Measurements from ENCODE around the gene INS. TPM values are rescaled to one million over a fixed set of nuclear protein-coding genes. Genes with fewer than 3 reads are reported as not detected.

Gene INS
- total and polyA plus RNA-seq, 9 donors, result not detected

DNA sequence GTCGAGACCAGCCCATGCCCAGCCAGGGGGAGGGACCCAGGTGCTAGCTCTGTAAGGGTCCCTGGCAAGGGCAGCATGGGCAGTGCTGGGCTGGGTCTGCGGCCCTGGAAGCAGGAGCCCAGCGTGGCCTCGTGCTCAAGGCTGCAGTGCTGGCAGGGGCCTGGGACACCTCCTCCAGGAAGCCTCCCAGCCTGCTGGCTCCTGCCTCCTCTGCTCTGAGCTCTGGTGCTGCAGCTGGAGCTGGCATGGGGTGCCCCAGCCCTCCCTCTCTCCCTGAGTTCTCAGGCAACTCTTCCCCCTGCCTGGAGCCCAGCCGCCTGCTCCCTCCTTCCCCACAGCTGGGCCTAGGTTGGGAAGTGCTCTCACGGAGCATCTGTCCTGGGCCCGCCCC, 6.8 kb downstream of the INS start:
- H3K4me1 ChIP-seq (ENCODE audit: control insufficient read depth, insufficient read depth, low read length), result peaks cover 59% of the 10 kb centered on the region
- 87% methylated on average over 5 of the region's 7 CpGs for WGBS (ENCODE audit: insufficient coverage)
- H3K36me3 ChIP-seq (ENCODE audit: control insufficient read depth, insufficient read depth, low read length), result no peaks in the 10 kb centered on the region
- DNase-seq, result no peak
- H3K4me3 ChIP-seq (ENCODE audit: low read length), result no peak overlapping the region
- peaks cover under 1% of the 10 kb centered on the region for H3K27me3 ChIP-seq (ENCODE audit: control insufficient read depth, insufficient read depth, low read length)
- H3K27ac ChIP-seq (ENCODE audit: low read length), result no peak overlapping the region
- no peaks in the 10 kb centered on the region for H3K9me3 ChIP-seq (replicated peaks; ENCODE audit: control insufficient read depth, low read depth, low read length)

DNA sequence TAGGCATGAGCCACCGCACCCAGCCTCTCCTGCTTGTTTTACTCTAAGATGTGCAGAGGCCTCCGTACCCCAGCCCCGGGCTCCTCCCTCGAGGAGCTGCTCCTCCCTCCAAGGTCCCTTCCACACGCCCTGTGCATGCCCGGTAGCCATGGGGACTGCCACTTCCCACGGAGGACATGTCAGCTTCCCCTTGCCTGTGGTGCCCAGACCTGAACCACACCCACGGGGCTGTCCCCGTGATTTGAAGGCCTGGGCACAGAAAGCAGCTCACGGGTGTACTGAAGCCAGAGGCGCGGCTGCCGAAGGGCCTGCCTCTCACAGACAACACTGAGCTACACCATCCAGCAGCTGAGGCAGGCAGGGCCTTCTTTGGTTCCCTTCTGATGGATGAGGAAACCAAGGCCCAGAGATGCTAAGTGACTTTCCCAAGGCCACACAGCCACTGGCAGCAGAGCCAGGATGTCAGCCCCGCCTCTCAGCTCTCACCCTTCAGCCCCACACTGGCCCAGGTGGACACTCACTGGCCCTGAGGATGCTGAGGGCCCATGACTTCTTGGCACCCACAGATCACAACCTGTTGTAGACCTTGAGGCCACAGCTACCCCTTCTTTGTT, 7.3 kb downstream of the INS start:
- WGBS (ENCODE audit: insufficient coverage), result 64% methylated on average over 14 of the region's 14 CpGs
- no peaks in the 10 kb centered on the region for H3K9me3 ChIP-seq (replicated peaks; ENCODE audit: control insufficient read depth, low read depth, low read length)
- H3K27me3 ChIP-seq (ENCODE audit: control insufficient read depth, insufficient read depth, low read length), result peaks cover 5% of the 10 kb centered on the region
- no peaks in the 10 kb centered on the region for H3K36me3 ChIP-seq (ENCODE audit: control insufficient read depth, insufficient read depth, low read length)
- H3K4me3 ChIP-seq (ENCODE audit: low read length), result no peak overlapping the region
- DNase-seq, result no peak
- H3K4me1 ChIP-seq (ENCODE audit: control insufficient read depth, insufficient read depth, low read length), result peaks cover 60% of the 10 kb centered on the region
- no peak overlapping the region for H3K27ac ChIP-seq (ENCODE audit: low read length)

DNA sequence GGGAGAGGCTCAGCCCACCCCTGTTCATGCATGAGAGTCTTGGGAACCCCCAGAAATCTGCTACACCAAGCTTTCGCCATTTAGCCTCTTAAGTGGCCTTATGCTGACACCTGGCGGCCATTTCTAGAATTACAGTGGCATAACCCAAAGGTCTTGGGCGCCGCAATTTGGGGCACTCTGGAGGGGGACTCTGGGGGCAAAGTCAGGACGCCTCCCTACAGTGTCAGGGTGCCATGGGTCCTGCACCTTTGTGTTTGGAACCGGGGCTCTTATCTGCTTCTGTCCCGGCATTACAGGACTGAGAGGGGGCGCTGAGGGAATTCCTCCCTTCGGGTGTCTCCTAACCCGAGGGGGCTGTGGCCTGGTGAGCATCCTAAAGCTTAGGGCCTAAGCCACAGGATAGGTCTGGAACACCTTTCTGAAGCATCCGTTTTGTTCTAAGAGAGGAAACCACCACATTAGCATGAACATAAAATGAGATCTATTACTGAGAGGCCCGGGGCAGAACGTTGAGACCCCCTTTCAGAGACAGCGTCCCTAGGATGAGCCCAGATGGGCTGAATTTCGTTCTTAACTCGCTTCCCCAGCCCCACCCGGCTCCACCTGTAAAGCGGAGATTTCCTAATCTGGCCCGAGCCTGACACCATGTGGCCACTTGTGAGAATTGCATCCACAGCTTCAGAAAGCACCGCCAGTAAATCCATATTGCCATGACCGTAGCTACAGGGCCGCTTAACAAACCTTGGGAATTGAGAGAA, 9.3 kb downstream of the INS start:
- WGBS (ENCODE audit: insufficient coverage), result 0% methylated on average over 17 of the region's 22 CpGs

DNA sequence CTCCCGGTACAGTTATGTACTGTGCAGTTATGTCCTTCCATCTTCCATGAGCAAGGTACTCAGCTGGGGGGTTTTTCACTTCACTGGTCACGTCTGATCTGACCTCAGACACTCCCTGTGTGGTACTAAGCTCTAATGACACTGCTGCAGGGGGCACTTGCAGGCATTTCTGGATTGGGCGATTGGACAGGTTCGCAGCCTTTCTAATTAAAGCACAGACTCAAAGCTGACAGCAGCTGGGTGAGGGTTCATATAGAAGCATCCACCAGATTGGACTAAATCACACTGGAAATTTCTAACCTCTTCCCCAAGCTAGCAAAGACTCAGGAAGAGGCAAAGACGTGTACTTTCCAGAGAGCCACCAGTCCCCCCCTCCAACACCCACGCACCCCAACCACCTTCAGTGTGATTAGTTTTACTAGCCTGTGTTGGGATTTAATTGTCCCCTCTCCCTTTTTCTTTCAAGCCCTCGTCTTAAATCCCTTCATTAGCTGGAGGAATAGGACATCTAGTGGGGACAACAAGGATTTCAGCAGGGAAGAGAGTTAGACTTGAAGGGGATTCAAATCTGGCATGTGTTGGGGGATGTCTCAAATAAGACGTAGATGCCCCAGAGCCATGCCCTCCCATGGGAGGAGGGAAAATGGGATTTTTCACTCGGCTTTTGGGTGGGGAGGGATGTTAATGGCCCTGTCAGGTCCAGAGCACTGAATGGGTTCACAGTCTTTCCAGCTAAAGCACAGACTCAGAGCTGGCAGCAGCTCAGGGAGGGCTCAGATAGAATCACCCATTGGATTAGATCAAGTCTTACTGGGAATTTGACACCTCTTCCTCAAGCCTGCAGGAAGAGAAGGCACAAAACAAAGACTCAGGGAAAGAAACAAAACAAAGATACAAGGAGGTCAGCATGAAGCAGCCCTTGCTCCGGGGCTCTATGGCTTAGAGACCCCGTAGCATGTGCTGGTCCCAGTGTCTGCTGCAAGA, 10.9 kb downstream of the INS start:
- Histone ChIP-seq H3K36me3 (ENCODE audit: control insufficient read depth, insufficient read depth, low read length) (peaks cover 10% of the 10 kb centered on the region), H3K4me1 (ENCODE audit: control insufficient read depth, insufficient read depth, low read length) (peaks cover 70% of the 10 kb centered on the region), H3K27ac (ENCODE audit: low read length) (peak overlapping the region; percentile 89), H3K27me3 (ENCODE audit: control insufficient read depth, insufficient read depth, low read length) (peaks cover 30% of the 10 kb centered on the region), H3K4me3 (ENCODE audit: low read length) (no peak overlapping the region), H3K9me3 (replicated peaks; ENCODE audit: control insufficient read depth, low read depth, low read length) (no peaks in the 10 kb centered on the region)
- DNase-seq, result peak; percentile 90
- WGBS (ENCODE audit: insufficient coverage), result 28% methylated on average over 5 of the region's 11 CpGs

More for the DNA sequence above, 9.3 kb downstream of the INS start:
- peak; percentile 88 for DNase-seq
- peaks cover 9% of the 10 kb centered on the region for H3K36me3 ChIP-seq (ENCODE audit: control insufficient read depth, insufficient read depth, low read length)
- peak overlapping the region; percentile 64 for H3K27ac ChIP-seq (ENCODE audit: low read length)
- peaks cover 15% of the 10 kb centered on the region for H3K27me3 ChIP-seq (ENCODE audit: control insufficient read depth, insufficient read depth, low read length)
- H3K4me1 ChIP-seq (ENCODE audit: control insufficient read depth, insufficient read depth, low read length), result peaks cover 65% of the 10 kb centered on the region
- no peak overlapping the region for H3K4me3 ChIP-seq (ENCODE audit: low read length)
- H3K9me3 ChIP-seq (replicated peaks; ENCODE audit: control insufficient read depth, low read depth, low read length), result no peaks in the 10 kb centered on the region

DNA sequence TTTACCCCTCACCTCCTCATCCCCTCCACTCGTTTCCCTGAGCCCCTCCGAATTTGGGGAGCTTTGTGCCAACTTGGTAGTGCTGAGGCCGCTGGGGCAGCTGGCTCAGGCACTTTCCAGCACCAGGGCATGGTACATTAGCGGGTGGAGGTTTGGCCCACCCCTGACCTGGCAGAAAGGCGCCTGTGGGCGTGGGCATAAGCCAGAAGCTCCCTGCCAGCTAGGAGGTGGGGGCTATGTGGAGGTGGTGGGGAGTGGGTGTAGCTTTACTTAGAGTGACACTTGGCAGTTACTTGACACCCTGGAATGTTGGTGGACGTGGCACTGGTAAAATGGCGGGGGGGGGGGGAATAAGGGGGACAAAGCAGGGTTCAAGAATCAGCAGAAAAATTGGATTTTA, 11.5 kb downstream of the INS start:
- peak overlapping the region; percentile 38 for H3K4me3 ChIP-seq (ENCODE audit: low read length)
- H3K9me3 ChIP-seq (replicated peaks; ENCODE audit: control insufficient read depth, low read depth, low read length), result no peaks in the 10 kb centered on the region
- DNase-seq, result peak; percentile 73
- peaks cover 36% of the 10 kb centered on the region for H3K27me3 ChIP-seq (ENCODE audit: control insufficient read depth, insufficient read depth, low read length)
- peaks cover 73% of the 10 kb centered on the region for H3K4me1 ChIP-seq (ENCODE audit: control insufficient read depth, insufficient read depth, low read length)
- WGBS (ENCODE audit: insufficient coverage), result 62% methylated on average over 7 of the region's 8 CpGs
- H3K36me3 ChIP-seq (ENCODE audit: control insufficient read depth, insufficient read depth, low read length), result peaks cover 10% of the 10 kb centered on the region
- peak overlapping the region; percentile 89 for H3K27ac ChIP-seq (ENCODE audit: low read length)

DNA sequence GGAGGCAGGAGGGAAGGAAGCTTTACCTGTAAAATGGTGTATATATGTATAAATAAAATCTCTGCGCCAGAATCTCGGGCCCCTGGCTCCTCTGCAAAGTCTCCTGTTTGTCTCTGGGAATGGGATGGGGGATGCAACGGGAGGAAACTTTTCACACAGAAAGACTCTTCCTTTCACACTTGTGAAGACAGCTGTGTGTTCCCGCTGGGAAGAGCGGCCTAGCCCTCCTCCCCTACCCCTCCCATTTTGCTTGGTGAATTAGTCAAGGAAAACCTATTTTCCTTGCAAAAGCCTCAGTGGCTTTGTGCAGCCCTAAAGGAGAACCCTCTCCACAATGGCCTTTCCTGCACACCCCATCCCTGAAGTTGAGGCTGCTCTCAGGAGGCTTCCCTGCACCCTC, 12.4 kb downstream of the INS start:
- WGBS (ENCODE audit: insufficient coverage), result 42% methylated on average over 2 of the region's 5 CpGs
- H3K27ac ChIP-seq (ENCODE audit: low read length), result peak overlapping the region; percentile 89
- peaks cover 78% of the 10 kb centered on the region for H3K4me1 ChIP-seq (ENCODE audit: control insufficient read depth, insufficient read depth, low read length)
- peak; percentile 87 for DNase-seq
- peaks cover 10% of the 10 kb centered on the region for H3K36me3 ChIP-seq (ENCODE audit: control insufficient read depth, insufficient read depth, low read length)
- H3K9me3 ChIP-seq (replicated peaks; ENCODE audit: control insufficient read depth, low read depth, low read length), result no peaks in the 10 kb centered on the region
- peaks cover 45% of the 10 kb centered on the region for H3K27me3 ChIP-seq (ENCODE audit: control insufficient read depth, insufficient read depth, low read length)
- peak overlapping the region; percentile 38 for H3K4me3 ChIP-seq (ENCODE audit: low read length)

DNA sequence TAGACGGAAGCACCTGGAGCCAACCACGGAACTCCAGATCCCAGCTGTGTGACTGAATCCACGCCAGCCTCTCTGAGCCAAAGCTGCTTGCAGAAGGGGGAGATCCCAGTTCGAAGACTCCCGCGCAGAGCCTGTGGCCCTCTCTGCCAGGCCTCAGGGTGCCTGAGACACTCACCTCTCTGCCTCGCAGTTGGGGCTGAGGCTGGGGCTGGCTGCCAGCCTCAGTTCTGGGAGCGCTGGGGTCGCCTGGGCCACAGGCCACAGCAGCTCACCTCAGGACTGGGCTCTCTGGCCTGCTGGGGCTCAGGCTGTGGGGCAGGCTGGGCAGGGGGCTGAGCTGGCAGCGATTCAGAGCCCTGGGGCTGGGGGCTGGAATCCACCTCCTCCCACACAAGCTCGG, 13.6 kb downstream of the INS start:
- WGBS (ENCODE audit: insufficient coverage), result 31% methylated on average over 8 of the region's 11 CpGs
- Histone ChIP-seq H3K4me1 (ENCODE audit: control insufficient read depth, insufficient read depth, low read length) (peaks cover 80% of the 10 kb centered on the region), H3K4me3 (ENCODE audit: low read length) (peak overlapping the region; percentile 38), H3K36me3 (ENCODE audit: control insufficient read depth, insufficient read depth, low read length) (peaks cover 10% of the 10 kb centered on the region), H3K27me3 (ENCODE audit: control insufficient read depth, insufficient read depth, low read length) (peaks cover 57% of the 10 kb centered on the region), H3K27ac (ENCODE audit: low read length) (peak overlapping the region; percentile 89), H3K9me3 (replicated peaks; ENCODE audit: control insufficient read depth, low read depth, low read length) (no peaks in the 10 kb centered on the region)
- no peak for DNase-seq

DNA sequence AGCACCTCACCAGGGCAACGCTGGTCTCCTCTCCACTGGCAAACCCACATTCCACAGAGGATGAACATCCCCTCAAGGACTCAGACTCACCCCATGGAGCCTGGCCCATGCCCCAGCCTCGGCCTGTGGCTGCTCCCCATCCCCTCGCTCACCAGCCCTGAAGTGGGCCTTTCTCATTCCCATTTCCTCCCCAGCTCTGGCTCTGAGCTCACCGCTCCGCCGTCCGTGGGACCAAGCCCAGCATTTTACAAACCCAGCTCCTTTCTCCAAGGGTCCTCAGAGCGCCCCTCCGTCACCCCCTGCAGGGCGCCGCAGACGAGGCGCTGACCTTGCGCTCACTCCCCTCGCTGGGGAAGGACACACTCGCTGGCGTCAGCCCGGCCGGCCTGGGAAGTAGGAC, 15.0 kb downstream of the INS start:
- H3K36me3 ChIP-seq (ENCODE audit: control insufficient read depth, insufficient read depth, low read length), result peaks cover 10% of the 10 kb centered on the region
- peaks cover 69% of the 10 kb centered on the region for H3K4me1 ChIP-seq (ENCODE audit: control insufficient read depth, insufficient read depth, low read length)
- DNase-seq, result no peak
- H3K27me3 ChIP-seq (ENCODE audit: control insufficient read depth, insufficient read depth, low read length), result peaks cover 69% of the 10 kb centered on the region
- WGBS (ENCODE audit: insufficient coverage), result 31% methylated on average over 11 of the region's 19 CpGs
- no peaks in the 10 kb centered on the region for H3K9me3 ChIP-seq (replicated peaks; ENCODE audit: control insufficient read depth, low read depth, low read length)
- H3K4me3 ChIP-seq (ENCODE audit: low read length), result peak overlapping the region; percentile 38
- H3K27ac ChIP-seq (ENCODE audit: low read length), result peak overlapping the region; percentile 89

DNA sequence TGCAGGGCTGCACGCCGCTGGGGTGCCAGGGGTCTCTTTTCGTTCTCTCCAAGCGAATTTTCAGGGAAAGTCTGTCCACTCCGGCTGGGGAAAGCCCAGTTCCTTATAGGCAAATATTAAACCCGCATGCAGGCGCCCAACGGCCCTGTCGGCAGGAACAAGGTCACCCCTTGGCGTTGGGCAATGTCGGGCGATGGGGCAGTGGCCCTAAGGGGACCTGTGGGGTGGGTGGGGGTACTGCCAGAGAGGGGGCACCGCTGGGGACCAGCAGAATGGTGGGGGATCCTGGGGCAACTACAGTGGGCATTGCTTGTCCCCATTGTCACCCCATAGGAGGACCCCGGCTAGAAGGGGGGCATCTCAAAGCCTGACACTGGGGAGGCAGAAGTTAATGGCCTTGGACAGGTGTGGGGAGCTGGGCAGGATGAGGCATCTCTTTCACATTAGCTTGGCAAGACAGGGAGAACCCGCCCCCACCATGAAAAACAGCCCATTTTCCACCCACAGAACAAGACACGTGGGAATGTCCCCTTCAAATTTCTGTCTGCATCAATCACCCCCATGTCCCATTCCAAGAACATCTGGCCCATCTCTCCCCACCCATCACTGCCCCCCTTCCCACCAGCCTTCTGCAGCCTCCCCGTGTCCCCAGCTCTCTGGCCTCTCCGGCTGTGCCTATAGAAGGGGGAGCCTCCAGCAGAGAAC, 16.3 kb downstream of the INS start:
- peak; percentile 74 for DNase-seq
- WGBS (ENCODE audit: insufficient coverage), result 12% methylated on average over 9 of the region's 18 CpGs

More for the DNA sequence above, 16.3 kb downstream of the INS start:
- Histone ChIP-seq H3K4me3 (ENCODE audit: low read length) (peak overlapping the region; percentile 66), H3K27me3 (ENCODE audit: control insufficient read depth, insufficient read depth, low read length) (peaks cover 81% of the 10 kb centered on the region), H3K9me3 (replicated peaks; ENCODE audit: control insufficient read depth, low read depth, low read length) (no peaks in the 10 kb centered on the region), H3K4me1 (ENCODE audit: control insufficient read depth, insufficient read depth, low read length) (peaks cover 57% of the 10 kb centered on the region), H3K27ac (ENCODE audit: low read length) (peak overlapping the region; percentile 89), H3K36me3 (ENCODE audit: control insufficient read depth, insufficient read depth, low read length) (peaks cover 10% of the 10 kb centered on the region)

All from muscle of leg (tissue), 11 donors.